T-helper 9 cell (primary cell): ENCODE data around the gene ANKRD50.

Experiments used
- DNase-seq: peaks from one replicate; pipeline ENCODE4 v3.0.0-alpha.2; 2020

Gene ANKRD50

DNA sequence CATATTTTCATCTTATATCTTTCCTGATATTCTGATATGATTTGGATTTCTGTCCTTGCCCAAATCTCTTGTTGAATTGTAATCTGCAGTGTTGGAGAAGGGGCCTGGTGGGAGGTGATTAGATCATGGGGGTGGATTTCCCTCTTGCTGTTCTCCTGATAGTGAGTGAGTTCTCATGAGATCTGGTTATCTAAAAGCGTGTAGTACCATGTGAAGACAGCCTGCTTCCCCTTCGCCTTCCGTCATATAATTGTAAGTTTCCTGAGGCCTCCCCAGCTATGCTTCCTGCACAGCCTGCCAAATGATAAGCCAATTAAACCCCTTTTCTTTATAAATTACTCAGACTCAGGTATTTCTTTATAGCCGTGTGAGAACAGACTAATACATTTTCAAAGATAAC is 77.2 kb downstream of the ANKRD50 start:
- DNase-seq = no peak

DNA sequence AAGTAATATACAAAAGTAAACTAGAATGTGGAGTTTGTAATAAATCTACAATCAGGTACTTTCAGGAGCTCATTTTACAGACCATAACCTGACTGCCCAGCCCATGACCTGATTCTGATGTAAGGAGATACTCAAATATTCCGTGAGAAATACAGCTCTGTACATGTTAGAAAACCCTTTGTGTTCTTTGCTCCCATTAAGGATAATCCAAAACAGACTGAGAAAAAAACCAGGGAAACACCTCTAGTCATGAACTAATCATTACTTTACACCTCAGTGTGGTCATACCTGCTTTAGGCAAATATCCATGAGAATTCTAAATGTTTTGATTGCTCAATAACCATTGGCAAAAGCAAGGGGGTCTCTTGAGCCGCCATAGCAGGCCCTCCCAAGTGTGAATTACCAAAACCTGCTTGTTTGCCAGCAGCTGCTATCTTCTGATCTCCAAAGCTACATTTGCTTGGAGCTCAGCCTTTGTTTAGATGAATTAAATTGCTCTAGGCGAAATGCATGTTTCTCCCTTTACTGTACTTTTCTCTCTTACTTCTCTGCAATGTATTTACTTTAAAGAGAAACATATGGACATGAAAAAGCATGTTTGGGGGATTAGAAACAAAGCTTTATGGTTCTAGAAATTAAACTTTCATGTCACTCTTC is 79.1 kb downstream of the ANKRD50 start:
- no peak for DNase-seq

DNA sequence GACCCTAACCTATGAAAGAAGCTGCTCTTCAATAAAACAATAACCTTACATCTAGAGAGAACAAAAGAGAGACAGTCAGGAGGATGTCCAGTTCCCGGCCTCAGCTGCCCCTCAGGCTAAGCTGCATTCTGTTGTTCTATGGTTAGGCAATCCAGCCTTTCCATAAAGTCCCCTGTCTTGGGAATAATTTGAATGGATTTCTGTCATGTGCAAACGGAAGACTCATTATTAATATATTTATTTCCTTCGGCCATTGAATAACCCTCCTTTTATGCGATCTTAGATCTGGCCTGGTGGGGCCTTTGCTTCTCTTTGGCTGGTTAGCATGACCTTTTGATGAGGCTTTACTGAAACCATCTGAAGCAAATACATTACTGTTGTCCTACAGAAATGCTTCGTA is 80.1 kb downstream of the ANKRD50 start:
- DNase-seq = no peak

DNA sequence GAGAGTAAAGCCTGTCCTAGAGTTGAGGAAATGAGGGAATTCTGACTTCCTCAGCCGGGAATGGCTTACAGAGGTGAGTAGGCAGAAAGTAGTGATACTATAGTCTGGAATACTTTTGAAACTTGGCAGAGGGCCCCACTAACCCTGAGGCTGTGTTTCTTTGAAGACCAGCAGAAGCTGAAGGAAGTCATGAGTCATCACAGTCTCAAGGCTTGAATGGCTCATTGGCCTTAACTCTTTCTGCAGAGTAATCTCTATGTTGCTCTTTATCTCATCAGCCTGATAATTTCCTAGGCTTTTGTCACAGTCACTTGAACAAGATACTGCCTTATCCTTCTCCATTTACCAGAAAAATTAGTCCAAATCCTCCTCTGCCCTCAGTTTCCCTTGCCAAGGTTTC is 80.8 kb downstream of the ANKRD50 start:
- DNase-seq = no peak

DNA sequence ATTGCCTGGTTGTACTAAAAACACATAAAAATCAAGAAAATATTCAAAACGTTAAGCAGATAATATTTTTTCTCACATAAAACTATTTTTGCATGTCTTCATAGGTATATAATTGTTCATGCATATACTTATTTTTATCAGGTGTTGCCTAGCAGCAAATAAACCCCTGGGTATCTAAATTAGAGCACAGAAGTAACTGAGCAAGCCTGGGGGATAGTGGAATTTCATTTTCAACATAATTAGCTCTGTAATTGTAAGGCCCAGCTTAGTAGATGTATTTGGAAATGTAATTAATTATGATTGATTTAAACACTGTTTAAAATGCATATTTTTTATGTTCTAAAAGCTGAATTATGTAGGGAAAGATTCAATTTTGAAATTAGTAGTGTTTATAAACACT is 82.9 kb downstream of the ANKRD50 start:
- DNase-seq = no peak
